Pancreas (tissue), 10 donors: ENCODE data around the gene SPATA16. TPM values are rescaled to one million over a fixed set of nuclear protein-coding genes. Genes with fewer than 3 reads are reported as not detected.
A peak's percentile ranks its signal among the peaks of the same experiment; 100 is the strongest.

Source experiments
- ATAC-seq, 4 donors: fragments of 200-7000 bp; cut with Tn5 transposase; one replicate each; pipeline versions ENCODE4 v1.8.0 to v1.9.1; 2020; ENCODE audit warnings: mild to moderate bottlenecking in 4 of 4, moderate library complexity in 4 of 4
- DNase-seq, 6 donors: peaks; one replicate each; pipeline ENCODE4 v3.0.0-alpha.2; 2020
- FAIRE-seq: peaks from 2 replicates; lab custom pipeline; 2012; peaks lifted over from hg19 to GRCh38; lab: Jason Lieb, UNC
- H3K27ac ChIP-seq, 4 donors: fragments of 200-600 bp; sonication (generic); 1 replicate in 3 of 4; 2 replicates in 1 of 4; pipeline versions ENCODE4 v1.5.0 to v1.8.0; 2020
- H3K27me3 ChIP-seq, 4 donors: fragments of 200-600 bp; one replicate each; pipeline ENCODE4 v1.8.0; 2021
- H3K36me3 ChIP-seq, 3 donors: fragments of 200-600 bp; sonication (generic) in 1 of 3; one replicate each; pipeline versions ENCODE4 v1.5.0 to v1.8.0; 2020 to 2021
- H3K4me1 ChIP-seq, 3 donors: fragments of 200-600 bp; one replicate each; pipeline ENCODE4 v1.8.0; 2021
- H3K4me3 ChIP-seq, 4 donors: fragments of 200-600 bp; sonication (generic) in 2 of 4; one replicate each; pipeline versions ENCODE4 v1.5.0 to v1.8.0; 2020 to 2021
- H3K9me3 ChIP-seq, 4 donors: fragments of 200-600 bp; one replicate each; pipeline ENCODE4 v1.8.0; 2021
- WGBS, 2 donors: extraction: QIAGEN DNeasy Blood & Tissue Kit; methylation state at CpG; one replicate each; pipeline ENCODE4 v1.1.7; 2013; 5-methylcytosine and 5-hydroxymethylcytosine counted together
- intact Hi-C, 3 donors: fragments of 100-400 bp; cut with DNase I; formaldehyde crosslinking; loops; one replicate each; pipeline versions ENCODE4 v1.11.1 to v1.14.2; 2022
- polyA plus RNA-seq, 2 donors: library from polyadenylated mRNA; stranded (reverse); fragments of 200-250 nt; gene quantifications; one replicate each; pipeline ENCODE4 v1.2.3, GENCODE V29; 2013
- total RNA-seq, 6 donors: library from RNA; stranded (reverse); fragmentation: NEBNext Ultra II Directional in 4 of 6; extraction: Animal tissue kit (Norgen Biotek cat#: 25700) in 4 of 6; gene quantifications; one replicate each; pipeline versions ENCODE4 v1.2.1 to v1.2.4, GENCODE V29; 2021 to 2023
- TF ChIP-seq, protein P1 (sequence below), 4 donors: fragments of 200-600 bp; sonication (generic) in 3 of 4; IDR thresholded peaks; one replicate each; pipeline versions ENCODE4 v1.5.0 to v1.8.0; 2021; ENCODE audit warnings: antibody characterized with exemption in 4 of 4
- donor health status: healthy with polysubstance abuse.
- donor health status: DM: no; HTN: no; CAD: no; lungs with moderate emphysema.
- donor health status: DM: no; HTN: no; CAD: no.
- donor health status: control.
- donor health status: control.
- donor health status: Bipolar disorder and iron deficiency.
- donor health status: DM: yes; HTN: yes; CAD: no.
- donor health status: DM: no; HTN: no; CAD: no.
- donor health status: DM: no; HTN: no; CAD: no.
- donor health status: DM: yes; HTN: yes; CAD: no.

Gene SPATA16
- total and polyA plus RNA-seq, 8 donors: not detected

DNA sequence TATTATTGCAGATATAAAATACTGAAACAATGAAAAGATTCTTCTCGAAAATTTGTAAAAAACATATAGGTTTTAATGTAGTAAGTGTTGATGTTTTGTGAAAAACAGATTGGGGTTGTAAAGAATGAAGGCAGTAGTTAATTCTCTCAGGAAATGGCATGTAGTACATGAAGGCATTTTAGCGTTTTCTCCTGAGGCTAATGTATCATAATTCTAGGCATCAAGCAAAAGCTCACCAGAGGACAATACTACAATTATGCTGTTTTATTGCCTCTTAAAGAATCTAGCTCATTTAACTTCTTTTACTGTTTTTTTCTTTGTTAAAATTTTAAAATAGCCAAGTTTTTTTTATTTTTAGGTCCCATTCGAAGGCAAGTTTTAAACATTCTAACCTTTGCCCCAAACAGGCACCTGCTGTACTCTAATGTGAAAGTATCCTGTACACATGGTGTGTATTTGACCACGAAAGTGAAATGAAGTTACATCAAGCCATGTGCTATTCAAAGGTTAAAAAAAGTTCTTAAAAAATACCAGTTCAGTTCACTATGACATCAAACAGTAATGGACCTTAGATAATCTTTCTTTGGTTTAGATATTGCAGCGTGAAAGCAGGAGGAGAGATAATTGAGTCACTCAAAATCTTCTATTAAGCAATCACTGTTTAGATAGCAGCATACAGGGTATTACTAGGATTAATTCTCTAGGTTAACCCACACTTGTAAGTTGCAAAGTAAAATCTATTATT, 227.0 kb downstream of the SPATA16 start:
- H3K36me3 ChIP-seq: no peaks in the 10 kb centered on the region
- FAIRE-seq: no peak
- no peak for ATAC-seq
- H3K27ac ChIP-seq: no peak overlapping the region
- H3K4me1 ChIP-seq: peaks cover 10 to 42% (median 40%) of the 10 kb centered on the region in 3 donors
- no peak for DNase-seq
- H3K9me3 ChIP-seq: no peaks in the 10 kb centered on the region
- TF ChIP-seq, protein P1, sequence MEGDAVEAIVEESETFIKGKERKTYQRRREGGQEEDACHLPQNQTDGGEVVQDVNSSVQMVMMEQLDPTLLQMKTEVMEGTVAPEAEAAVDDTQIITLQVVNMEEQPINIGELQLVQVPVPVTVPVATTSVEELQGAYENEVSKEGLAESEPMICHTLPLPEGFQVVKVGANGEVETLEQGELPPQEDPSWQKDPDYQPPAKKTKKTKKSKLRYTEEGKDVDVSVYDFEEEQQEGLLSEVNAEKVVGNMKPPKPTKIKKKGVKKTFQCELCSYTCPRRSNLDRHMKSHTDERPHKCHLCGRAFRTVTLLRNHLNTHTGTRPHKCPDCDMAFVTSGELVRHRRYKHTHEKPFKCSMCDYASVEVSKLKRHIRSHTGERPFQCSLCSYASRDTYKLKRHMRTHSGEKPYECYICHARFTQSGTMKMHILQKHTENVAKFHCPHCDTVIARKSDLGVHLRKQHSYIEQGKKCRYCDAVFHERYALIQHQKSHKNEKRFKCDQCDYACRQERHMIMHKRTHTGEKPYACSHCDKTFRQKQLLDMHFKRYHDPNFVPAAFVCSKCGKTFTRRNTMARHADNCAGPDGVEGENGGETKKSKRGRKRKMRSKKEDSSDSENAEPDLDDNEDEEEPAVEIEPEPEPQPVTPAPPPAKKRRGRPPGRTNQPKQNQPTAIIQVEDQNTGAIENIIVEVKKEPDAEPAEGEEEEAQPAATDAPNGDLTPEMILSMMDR (IDR thresholded peaks at IDR 0.05): no peak
- intact Hi-C loops: no loop called here
- no peaks in the 10 kb centered on the region for H3K27me3 ChIP-seq
- WGBS, 2 donors: 46 to 48% methylated on average over 5 of the region's 5 CpGs
- H3K4me3 ChIP-seq: no peak overlapping the region

GRCh38 chr3:172911142-172911541, 229.9 kb downstream of the SPATA16 start:
- WGBS, 2 donors: 95 to 99% methylated on average over 3 of the region's 3 CpGs
- Histone ChIP-seq H3K36me3 (no peaks in the 10 kb centered on the region), H3K4me3 (no peak overlapping the region), H3K27me3 (no peaks in the 10 kb centered on the region), H3K9me3 (no peaks in the 10 kb centered on the region), H3K27ac (no peak overlapping the region), H3K4me1 (peaks cover 0 to 24% (median 20%) of the 10 kb centered on the region in 3 donors)
- TF ChIP-seq, protein P1 (IDR thresholded peaks at IDR 0.05): no peak
- FAIRE-seq: no peak
- DNase-seq: no peak
- intact Hi-C loops: no loop called here
- no peak for ATAC-seq

- WGBS, 2 donors: 75 to 76% methylated on average over 2 of the region's 2 CpGs
- Histone ChIP-seq H3K36me3 (no peaks in the 10 kb centered on the region), H3K27me3 (no peaks in the 10 kb centered on the region), H3K9me3 (no peaks in the 10 kb centered on the region), H3K4me3 (no peak overlapping the region), H3K4me1 (peaks cover 0 to 1% (median 0%) of the 10 kb centered on the region in 3 donors), H3K27ac (no peak overlapping the region)
- DNase-seq (no peak), ATAC-seq (no peak), FAIRE-seq (no peak)
- TF ChIP-seq, protein P1 (IDR thresholded peaks at IDR 0.05): no peak
- intact Hi-C loops: no loop called here
These were observed 232.2 kb downstream of the SPATA16 start for GRCh38 chr3:172908771-172909270.

DNA sequence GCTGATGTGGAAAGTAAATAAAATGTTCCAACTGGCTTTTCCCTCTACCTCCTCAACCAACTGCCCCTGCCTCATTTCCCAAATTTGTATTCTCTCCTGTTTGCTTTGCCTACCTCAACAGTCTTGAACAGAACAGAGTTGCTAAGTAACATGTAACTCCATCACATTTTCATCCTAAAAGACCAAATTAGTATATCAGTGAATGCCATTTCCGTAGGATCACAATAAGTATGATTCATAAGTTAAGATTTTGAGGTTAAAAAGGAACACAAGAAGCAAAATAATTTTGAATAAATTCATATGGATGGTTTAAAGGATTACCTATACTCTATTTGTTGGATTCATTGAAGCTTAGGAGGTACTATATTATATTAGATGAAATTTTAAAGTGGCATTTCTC, 235.6 kb downstream of the SPATA16 start:
- ATAC-seq (peak in 1 of 4 donors; percentile 41), DNase-seq (no peak), FAIRE-seq (no peak)
- Histone ChIP-seq H3K9me3 (no peaks in the 10 kb centered on the region), H3K4me1 (no peaks in the 10 kb centered on the region), H3K36me3 (no peaks in the 10 kb centered on the region), H3K27ac (no peak overlapping the region), H3K4me3 (no peak overlapping the region), H3K27me3 (no peaks in the 10 kb centered on the region)
- intact Hi-C loops: no loop called here
- WGBS, 2 donors: 83 to 87% methylated on average over 1 of the region's 1 CpG
- TF ChIP-seq, protein P1 (IDR thresholded peaks at IDR 0.05): no peak
